Measurements from ENCODE around the gene SMIM3.
"Not testable (repeated sequence)": the region's sequence is repeated elsewhere in the genome, so short reads cannot be mapped to it uniquely, and the experiment has no call there.

DNA sequence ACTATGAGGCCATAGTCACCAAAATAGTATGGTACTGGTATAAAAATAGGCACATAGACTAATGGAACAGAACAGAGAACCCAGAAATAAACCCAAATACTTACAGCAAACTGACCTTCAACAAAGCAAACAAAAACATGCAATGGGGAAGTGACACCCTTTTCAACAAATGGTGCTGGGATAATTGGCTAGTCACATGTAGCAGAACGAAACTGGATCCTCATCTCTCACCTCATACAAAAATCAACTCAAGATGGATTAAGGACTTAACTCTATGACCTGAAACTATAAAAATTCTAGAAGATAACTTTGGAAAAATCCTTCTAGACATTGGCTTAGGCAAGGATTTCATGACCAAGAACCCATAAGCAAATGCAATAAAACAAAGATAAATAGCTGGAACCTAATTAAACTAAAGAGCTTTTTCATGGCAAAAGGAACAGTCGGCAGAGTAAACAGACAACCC is 14.9 kb downstream of the SMIM3 start:
- TF ChIP-seq, protein P1, sequence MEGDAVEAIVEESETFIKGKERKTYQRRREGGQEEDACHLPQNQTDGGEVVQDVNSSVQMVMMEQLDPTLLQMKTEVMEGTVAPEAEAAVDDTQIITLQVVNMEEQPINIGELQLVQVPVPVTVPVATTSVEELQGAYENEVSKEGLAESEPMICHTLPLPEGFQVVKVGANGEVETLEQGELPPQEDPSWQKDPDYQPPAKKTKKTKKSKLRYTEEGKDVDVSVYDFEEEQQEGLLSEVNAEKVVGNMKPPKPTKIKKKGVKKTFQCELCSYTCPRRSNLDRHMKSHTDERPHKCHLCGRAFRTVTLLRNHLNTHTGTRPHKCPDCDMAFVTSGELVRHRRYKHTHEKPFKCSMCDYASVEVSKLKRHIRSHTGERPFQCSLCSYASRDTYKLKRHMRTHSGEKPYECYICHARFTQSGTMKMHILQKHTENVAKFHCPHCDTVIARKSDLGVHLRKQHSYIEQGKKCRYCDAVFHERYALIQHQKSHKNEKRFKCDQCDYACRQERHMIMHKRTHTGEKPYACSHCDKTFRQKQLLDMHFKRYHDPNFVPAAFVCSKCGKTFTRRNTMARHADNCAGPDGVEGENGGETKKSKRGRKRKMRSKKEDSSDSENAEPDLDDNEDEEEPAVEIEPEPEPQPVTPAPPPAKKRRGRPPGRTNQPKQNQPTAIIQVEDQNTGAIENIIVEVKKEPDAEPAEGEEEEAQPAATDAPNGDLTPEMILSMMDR (IDR thresholded peaks at IDR 0.05) = not testable (repeated sequence)
- not testable (repeated sequence) for TF ChIP-seq POLR2A, POLR2AphosphoS5, EP300 (IDR thresholded peaks at IDR 0.05)

All from sigmoid colon (tissue), 4 donors.